NCI-H748 (cell line): Measurements from ENCODE around the gene GMPS.

Experiments
- DNase-seq: peaks from one replicate; lab custom pipeline; 2025; ENCODE audit not compliant: unreplicated experiment; lab: John Stamatoyannopoulos, UW

The GMPS gene

DNA sequence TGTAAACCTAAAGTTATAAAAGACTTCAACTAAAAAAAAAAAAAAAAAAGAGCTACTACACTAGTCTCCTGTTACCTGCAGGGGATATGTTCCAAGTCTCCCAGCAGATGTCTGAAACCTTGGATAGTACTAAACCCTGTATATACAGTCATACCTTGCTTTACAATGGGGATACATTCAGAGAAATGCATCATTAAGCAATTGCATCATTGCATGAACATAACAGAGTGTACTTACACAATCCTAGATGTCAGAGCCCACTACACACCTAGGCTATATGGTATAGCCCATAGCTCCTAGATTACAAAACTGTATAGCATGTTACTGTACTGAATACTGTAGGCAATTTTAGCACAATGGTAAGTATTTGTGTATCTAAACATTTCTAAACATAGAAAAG lies 119.1 kb downstream of the GMPS start:
- DNase-seq = no peak

DNA sequence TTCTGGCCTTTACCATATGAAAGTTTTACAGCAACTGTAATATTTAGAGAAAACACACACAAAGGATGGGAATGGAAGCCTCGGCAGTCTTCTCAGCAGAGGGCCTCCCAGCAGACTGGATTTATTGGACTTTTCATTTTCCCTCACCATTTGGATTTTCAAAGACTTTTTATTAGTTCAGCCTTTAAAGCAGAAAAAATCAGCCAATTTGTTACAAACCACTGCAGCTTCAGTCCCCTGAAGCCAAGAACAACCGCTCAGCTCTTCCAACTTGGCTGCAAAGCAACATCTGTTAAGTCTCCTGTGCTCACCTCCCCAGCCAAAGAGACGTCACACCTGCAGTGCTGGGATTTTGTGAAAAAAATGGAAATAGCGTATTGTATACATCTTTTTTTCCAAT lies 120.8 kb downstream of the GMPS start:
- DNase-seq = no peak

DNA sequence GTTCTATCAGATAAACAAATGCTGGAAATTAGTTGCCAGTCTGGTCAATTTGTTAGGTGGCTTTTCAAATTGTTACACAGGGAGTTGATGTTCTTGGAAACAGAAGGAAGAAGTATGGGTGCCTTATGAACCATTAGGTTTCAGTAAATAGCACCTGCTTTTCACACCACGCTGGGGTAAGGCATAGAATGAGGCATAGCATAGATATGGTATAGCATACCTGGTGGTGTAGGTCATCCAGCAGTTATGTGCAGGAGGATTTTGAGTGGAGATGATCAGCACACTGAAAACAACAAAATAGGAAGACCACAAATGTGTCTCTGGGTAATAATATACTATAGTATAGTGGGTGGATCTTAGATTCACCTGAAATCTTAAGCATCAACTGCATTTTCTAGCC lies 121.4 kb downstream of the GMPS start:
- no peak for DNase-seq
